Lower leg skin (tissue), 3 donors: ENCODE data around the gene CASR.

Source experiments
- CTCF ChIP-seq, 3 donors: fragments of 450-650 bp; IDR thresholded peaks; one replicate each; pipeline ENCODE4 v1.5.1; 2016; ENCODE audit warnings: antibody characterized with exemption in 3 of 3, mild to moderate bottlenecking in 3 of 3, moderate library complexity in 2 of 3
- POLR2A ChIP-seq, 2 donors: fragments of 450-650 bp; IDR thresholded peaks; one replicate each; pipeline ENCODE4 v1.6.1; 2016 to 2017; ENCODE audit warnings: antibody characterized with exemption in 2 of 2, mild to moderate bottlenecking in 1 of 2, moderate library complexity in 1 of 2

GRCh38 chr3:122272879-122273278 lies 89.4 kb downstream of the CASR start:
- TF ChIP-seq CTCF (IDR thresholded peaks at IDR 0.05) (no peak), POLR2A (IDR thresholded peaks at IDR 0.05) (no peak)
